Mesenchymal stem cell (in vitro differentiated cells and primary cell): Measurements from ENCODE around the gene C1orf87.

Source experiments
- DNase-seq: peaks from one replicate; pipeline ENCODE4 v3.0.0-alpha.2; 2013
- H2AFZ ChIP-seq: one replicate; pipeline ENCODE4 v1.6.1; 2013; ENCODE audit warnings: low read depth, mild to moderate bottlenecking, control low read depth, inconsistent platforms, low read length, moderate library complexity
- H2AK5ac ChIP-seq: 2 replicates; pipeline ENCODE4 v1.6.1; 2013; ENCODE audit warnings: low read length, moderate library complexity, mild to moderate bottlenecking, inconsistent platforms; ENCODE audit not compliant: severe bottlenecking
- H2BK120ac ChIP-seq: one replicate; pipeline ENCODE4 v1.6.1; 2013; ENCODE audit warnings: low read depth, mild to moderate bottlenecking, inconsistent platforms, low read length, moderate library complexity
- H2BK12ac ChIP-seq, 2 experiments: one replicate each; pipeline ENCODE4 v1.6.1; 2013; ENCODE audit warnings: inconsistent platforms in 2 of 2, low read length in 2 of 2, mild to moderate bottlenecking in 2 of 2, moderate library complexity in 2 of 2, control low read depth in 1 of 2
- H2BK15ac ChIP-seq: one replicate; pipeline ENCODE4 v1.6.1; 2013; ENCODE audit warnings: mild to moderate bottlenecking, low read depth, inconsistent platforms; ENCODE audit not compliant: poor library complexity, severe bottlenecking
- H2BK5ac ChIP-seq: 2 replicates; pipeline ENCODE4 v1.6.1; 2013; ENCODE audit warnings: low read depth, mild to moderate bottlenecking, low read length, control low read depth, inconsistent platforms; ENCODE audit not compliant: poor library complexity, severe bottlenecking
- H3K14ac ChIP-seq, 2 experiments: one replicate each; pipeline ENCODE4 v1.6.1; 2013; ENCODE audit warnings: inconsistent platforms in 2 of 2, low read length in 2 of 2, control low read depth in 1 of 2, mild to moderate bottlenecking in 1 of 2, moderate library complexity in 1 of 2
- H3K18ac ChIP-seq, 2 experiments: one replicate each; pipeline ENCODE4 v1.6.1; 2013; ENCODE audit warnings: inconsistent platforms in 2 of 2, low read length in 2 of 2, control low read depth in 1 of 2, low read depth in 1 of 2, mild to moderate bottlenecking in 1 of 2
- H3K23ac ChIP-seq, 2 experiments: one replicate each; pipeline ENCODE4 v1.6.1; 2013; ENCODE audit warnings: inconsistent platforms in 2 of 2, low read length in 2 of 2, mild to moderate bottlenecking in 2 of 2, moderate library complexity in 2 of 2, control low read depth in 1 of 2
- H3K27ac ChIP-seq: 2 replicates; pipeline ENCODE4 v1.5.1; 2013; ENCODE audit warnings: mild to moderate bottlenecking, moderate library complexity, low read length, control low read depth, inconsistent platforms; ENCODE audit not compliant: poor library complexity, severe bottlenecking
- H3K27me3 ChIP-seq, 2 experiments: 2 replicates each; pipeline versions ENCODE4 v1.6.1 to v1.7.0; 2013; ENCODE audit warnings: low read length in 2 of 2, mild to moderate bottlenecking in 2 of 2, moderate library complexity in 2 of 2, control low read depth in 1 of 2, inconsistent platforms in 1 of 2; ENCODE audit not compliant: control insufficient read depth in 1 of 2, insufficient read depth in 1 of 2
- H3K36me3 ChIP-seq, 2 experiments: 2 replicates each; pipeline versions ENCODE4 v1.6.1 to v1.7.0; 2013; ENCODE audit warnings: low read length in 2 of 2, control low read depth in 1 of 2, inconsistent platforms in 1 of 2, low read depth in 1 of 2, mild to moderate bottlenecking in 1 of 2; ENCODE audit not compliant: insufficient read depth in 2 of 2, control insufficient read depth in 1 of 2
- H3K4ac ChIP-seq, 2 experiments: one replicate each; pipeline ENCODE4 v1.6.1; 2013; ENCODE audit warnings: inconsistent platforms in 2 of 2, low read length in 2 of 2, mild to moderate bottlenecking in 2 of 2, moderate library complexity in 2 of 2, control low read depth in 1 of 2, low read depth in 1 of 2
- H3K4me1 ChIP-seq: 2 replicates; pipeline ENCODE4 v1.6.1; 2013; ENCODE audit warnings: low read depth, low read length, control low read depth; ENCODE audit not compliant: control insufficient read depth, insufficient read depth
- H3K4me2 ChIP-seq: 2 replicates; pipeline ENCODE4 v1.6.1; 2013; ENCODE audit warnings: low read length, mild to moderate bottlenecking, inconsistent platforms; ENCODE audit not compliant: poor library complexity, severe bottlenecking
- H3K4me3 ChIP-seq, 2 experiments: 2 replicates each; pipeline versions ENCODE4 v1.5.1 to v1.7.0; 2013; ENCODE audit warnings: low read length in 2 of 2, mild to moderate bottlenecking in 2 of 2, control low read depth in 1 of 2, low read depth in 1 of 2; ENCODE audit not compliant: insufficient read depth in 1 of 2
- H3K79me1 ChIP-seq: replicated peaks from 2 replicates; pipeline ENCODE4 v1.6.1; 2013; ENCODE audit warnings: mild to moderate bottlenecking, control low read depth, low read length, inconsistent platforms; ENCODE audit not compliant: poor library complexity, severe bottlenecking
- H3K9ac ChIP-seq: 2 replicates; pipeline ENCODE4 v1.7.0; 2013; ENCODE audit warnings: mild to moderate bottlenecking, low read length, moderate library complexity
- H3K9me3 ChIP-seq: 2 replicates; pipeline ENCODE4 v1.7.0; 2013; ENCODE audit warnings: mild to moderate bottlenecking, low read length; ENCODE audit not compliant: control insufficient read depth
- H4K8ac ChIP-seq: one replicate; pipeline ENCODE4 v1.6.1; 2013; ENCODE audit warnings: inconsistent platforms, mild to moderate bottlenecking, low read length, moderate library complexity
- H4K91ac ChIP-seq: one replicate; pipeline ENCODE4 v1.6.1; 2013; ENCODE audit warnings: mild to moderate bottlenecking, low read length, inconsistent platforms
- WGBS: methylation state at CpG from one replicate; pipeline ENCODE4 v1.1.7; 2013; ENCODE audit warnings: mixed read lengths; 5-methylcytosine and 5-hydroxymethylcytosine counted together

Gene C1orf87

GRCh38 chr1:60035921-60036320, 37.6 kb downstream of the C1orf87 start:
- Histone ChIP-seq H2BK15ac (no peak overlapping the region), H3K4me2 (no peak overlapping the region), H2BK120ac (no peak overlapping the region), H3K4ac (no peak overlapping the region), H3K9me3 (no peaks in the 10 kb centered on the region), H3K27ac (no peak overlapping the region), H4K8ac (no peak overlapping the region), H3K27me3 (no peaks in the 10 kb centered on the region), H3K9ac (no peak overlapping the region), H3K36me3 (no peaks in the 10 kb centered on the region), H2AK5ac (no peak overlapping the region), H3K23ac (no peak overlapping the region), H2BK12ac (no peak overlapping the region), H3K4me1 (no peaks in the 10 kb centered on the region), H3K18ac (no peak overlapping the region), H4K91ac (no peak overlapping the region), H3K79me1 (no peaks in the 10 kb centered on the region), H3K14ac (no peak overlapping the region), H2AFZ (no peak overlapping the region), H3K4me3 (no peak overlapping the region), H2BK5ac (no peak overlapping the region)
- DNase-seq, result no peak
- WGBS, result 74% methylated on average over 2 of the region's 2 CpGs

- Histone ChIP-seq H4K8ac (no peak overlapping the region), H3K4me3 (no peak overlapping the region), H3K23ac (no peak overlapping the region), H3K79me1 (no peaks in the 10 kb centered on the region), H3K9ac (no peak overlapping the region), H2BK15ac (no peak overlapping the region), H3K36me3 (no peaks in the 10 kb centered on the region), H3K4ac (no peak overlapping the region), H3K27me3 (no peaks in the 10 kb centered on the region), H3K9me3 (no peaks in the 10 kb centered on the region), H2AK5ac (no peak overlapping the region), H3K4me2 (no peak overlapping the region), H2BK12ac (no peak overlapping the region), H3K14ac (no peak overlapping the region), H2BK120ac (no peak overlapping the region), H4K91ac (no peak overlapping the region), H3K27ac (no peak overlapping the region), H3K4me1 (no peaks in the 10 kb centered on the region), H3K18ac (no peak overlapping the region), H2AFZ (no peak overlapping the region), H2BK5ac (no peak overlapping the region)
- DNase-seq, result no peak
- WGBS, result 81% methylated on average over 2 of the region's 2 CpGs
Observed at GRCh38 chr1:60034999-60035398, 38.6 kb downstream of the C1orf87 start.

GRCh38 chr1:60033066-60033465, 40.5 kb downstream of the C1orf87 start:
- no peaks in the 10 kb centered on the region for H3K79me1 ChIP-seq
- no peaks in the 10 kb centered on the region for H3K9me3 ChIP-seq
- no peak overlapping the region for H2BK5ac ChIP-seq
- WGBS, result 100% methylated on average over 1 of the region's 1 CpG
- no peaks in the 10 kb centered on the region for H3K36me3 ChIP-seq
- no peak overlapping the region for H3K18ac ChIP-seq
- no peak overlapping the region for H2AK5ac ChIP-seq
- H3K27ac ChIP-seq, result no peak overlapping the region
- H3K4me3 ChIP-seq, result no peak overlapping the region
- H2BK15ac ChIP-seq, result no peak overlapping the region
- no peak overlapping the region for H2AFZ ChIP-seq
- H3K4me2 ChIP-seq, result no peak overlapping the region
- H4K91ac ChIP-seq, result no peak overlapping the region
- H3K4ac ChIP-seq, result no peak overlapping the region
- H3K9ac ChIP-seq, result no peak overlapping the region
- no peaks in the 10 kb centered on the region for H3K27me3 ChIP-seq
- H2BK12ac ChIP-seq, result no peak overlapping the region
- no peak overlapping the region for H4K8ac ChIP-seq
- no peak for DNase-seq
- H3K14ac ChIP-seq, result no peak overlapping the region
- no peak overlapping the region for H2BK120ac ChIP-seq
- H3K4me1 ChIP-seq, result no peaks in the 10 kb centered on the region
- H3K23ac ChIP-seq, result no peak overlapping the region

- H3K9me3 ChIP-seq, result no peaks in the 10 kb centered on the region
- H3K9ac ChIP-seq, result no peak overlapping the region
- no peak overlapping the region for H3K23ac ChIP-seq
- H2AK5ac ChIP-seq, result no peak overlapping the region
- H3K4me1 ChIP-seq, result no peaks in the 10 kb centered on the region
- H2BK15ac ChIP-seq, result no peak overlapping the region
- H3K79me1 ChIP-seq, result no peaks in the 10 kb centered on the region
- WGBS, result 66% methylated on average over 2 of the region's 3 CpGs
- H3K14ac ChIP-seq, result no peak overlapping the region
- H2BK12ac ChIP-seq, result no peak overlapping the region
- no peak overlapping the region for H3K4me2 ChIP-seq
- H3K18ac ChIP-seq, result no peak overlapping the region
- H3K27ac ChIP-seq, result no peak overlapping the region
- no peak overlapping the region for H3K4me3 ChIP-seq
- no peak for DNase-seq
- H4K8ac ChIP-seq, result no peak overlapping the region
- H3K36me3 ChIP-seq, result no peaks in the 10 kb centered on the region
- no peak overlapping the region for H2AFZ ChIP-seq
- no peak overlapping the region for H2BK5ac ChIP-seq
- no peaks in the 10 kb centered on the region for H3K27me3 ChIP-seq
- no peak overlapping the region for H4K91ac ChIP-seq
- no peak overlapping the region for H2BK120ac ChIP-seq
- no peak overlapping the region for H3K4ac ChIP-seq
Observed at GRCh38 chr1:60031146-60031545, 42.4 kb downstream of the C1orf87 start.
